GM19351 (cell line): ENCODE measurements around the gene NMT1.
A peak's percentile ranks its signal among the peaks of the same experiment; 100 is the strongest.
"Not testable (repeated sequence)": the region's sequence is repeated elsewhere in the genome, so short reads cannot be mapped to it uniquely, and the experiment has no call there.

Experiments
- ATAC-seq: cut with Tn5 transposase; IDR thresholded peaks from one replicate; pipeline ENCODE4 v1.9.1; 2021; ENCODE audit warnings: mild to moderate bottlenecking, moderate library complexity; ENCODE audit not compliant: unreplicated experiment

The NMT1 gene

GRCh38 chr17:45036691-45037090 lies 24.4 kb upstream of the NMT1 start:
- no peak for ATAC-seq

GRCh38 chr17:45038728-45039634 lies 22.1 kb upstream of the NMT1 start:
- ATAC-seq = no peak

GRCh38 chr17:45040459-45040858 lies 20.7 kb upstream of the NMT1 start:
- no peak for ATAC-seq

GRCh38 chr17:45042346-45043120 lies 18.6 kb upstream of the NMT1 start:
- no peak for ATAC-seq

GRCh38 chr17:45043813-45044540 lies 17.1 kb upstream of the NMT1 start:
- no peak for ATAC-seq

GRCh38 chr17:45046537-45047125 lies 14.5 kb upstream of the NMT1 start:
- ATAC-seq = no peak

GRCh38 chr17:45048795-45049563 lies 12.1 kb upstream of the NMT1 start:
- no peak for ATAC-seq

GRCh38 chr17:45050481-45051059 lies 10.5 kb upstream of the NMT1 start:
- ATAC-seq = no peak

- ATAC-seq = peak; percentile 90
Measured at GRCh38 chr17:45051060-45051719, 9.9 kb upstream of the NMT1 start, which contains the start of gene DCAKD. Gene DCAKD, minus strand, starts transcription at chr17:45051632. Its CDS starts 16,747 bp downstream, at chr17:45034885.

- ATAC-seq = not testable (repeated sequence)
Measured at GRCh38 chr17:45051720-45052051, 9.4 kb upstream of the NMT1 start.

- ATAC-seq = no peak
Measured at GRCh38 chr17:45052052-45052772, 8.9 kb upstream of the NMT1 start.

GRCh38 chr17:45060382-45060796 lies 728 bp upstream of the NMT1 start:
- no peak for ATAC-seq

- ATAC-seq = no peak
Measured at GRCh38 chr17:45061606-45062205, 589 bp downstream of the NMT1 start.

GRCh38 chr17:45063198-45063597 lies 2.1 kb downstream of the NMT1 start:
- ATAC-seq = no peak

GRCh38 chr17:45067637-45068036 lies 6.5 kb downstream of the NMT1 start:
- ATAC-seq = no peak

- no peak for ATAC-seq
Measured at GRCh38 chr17:45070001-45070400, 8.9 kb downstream of the NMT1 start.

- ATAC-seq = no peak
Measured at GRCh38 chr17:45070809-45071208, 9.7 kb downstream of the NMT1 start.

- ATAC-seq = no peak
Measured at GRCh38 chr17:45073414-45074070, 12.4 kb downstream of the NMT1 start.
